ENCODE measurements around the gene AGPAT4. TPM values are rescaled to one million over a fixed set of nuclear protein-coding genes. Genes with fewer than 3 reads are reported as not detected.

AGPAT4 gene
- total and polyA plus RNA-seq, 2 of the 4 experiments (the other 2 are of a cell fraction), result 3.6 to 3.8 TPM

DNA sequence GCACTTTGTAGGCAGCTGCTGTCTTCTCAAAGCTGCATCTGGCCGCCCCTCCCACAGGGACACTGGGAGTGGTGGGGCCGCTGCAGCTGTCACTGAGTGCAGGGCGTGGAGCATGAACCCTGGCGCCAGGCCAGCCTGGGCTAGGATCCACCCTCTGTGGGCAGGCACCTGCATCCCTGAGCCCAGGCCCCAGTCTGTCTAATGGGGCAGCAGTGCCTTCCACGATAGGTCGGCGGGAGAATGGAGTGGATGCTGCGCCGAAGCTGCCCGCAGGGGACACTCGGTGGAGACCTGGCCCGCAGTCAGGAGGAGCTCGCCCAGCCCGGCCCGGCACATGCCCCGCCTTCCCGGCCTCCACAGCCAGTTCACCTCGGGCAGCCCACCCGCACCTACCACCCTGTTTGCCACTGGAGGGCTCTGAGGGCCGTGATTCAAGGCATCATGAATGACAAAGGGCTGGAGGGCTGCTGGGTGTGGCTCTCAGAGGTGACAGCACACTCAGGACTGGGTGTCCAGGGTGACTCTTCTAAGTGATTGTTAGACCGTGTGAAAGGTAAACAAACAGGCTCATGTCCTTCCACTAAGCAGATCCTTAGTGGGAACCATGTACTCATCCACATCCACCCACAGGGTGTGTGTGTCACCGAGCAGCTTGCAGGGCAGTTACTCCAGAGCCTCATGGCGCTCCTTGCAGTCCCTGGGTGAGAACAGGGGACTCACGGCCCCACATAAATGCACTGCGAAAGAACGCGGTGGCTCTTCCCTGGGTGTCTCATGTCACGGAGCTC, 133.9 kb downstream of the AGPAT4 start:
- dilution Hi-C loops (cut with HindIII; ENCODE audit: low sequenced_read_pairs, unreplicated experiment), result no loop called here
- DNase-seq, result peak; percentile 42

More for the DNA sequence above, 133.9 kb downstream of the AGPAT4 start:
- in situ Hi-C loops (cut with MboI; ENCODE audit: low sequenced_read_pairs), result loop anchor here (10.0 kb wide), 1 partner anchor 235 kb away; no protein-coding TSS in a partner anchor
- no peak overlapping the region for H3K23ac ChIP-seq (ENCODE audit: low read depth, low read length)
- no peak overlapping the region for H2AFZ ChIP-seq (replicated peaks; ENCODE audit: low read length, poor library complexity)
- H2BK120ac ChIP-seq (ENCODE audit: low read depth, low read length), result no peak overlapping the region
- no peak overlapping the region for H4K91ac ChIP-seq (ENCODE audit: insufficient read depth, low read depth, low read length)
- POLR2A ChIA-PET (ENCODE audit: unreplicated experiment), result no interaction called here
- peaks cover 9% of the 10 kb centered on the region; the same call in 1 of the 2 replicates for H3K9me1 ChIP-seq (ENCODE audit: insufficient read depth, low read length)
- H3K79me1 ChIP-seq (ENCODE audit: low read depth in 1 of 2, low read length in 2 of 2), result no peaks in the 10 kb centered on the region
- no peak overlapping the region for H2BK5ac ChIP-seq (ENCODE audit: low read depth, low read length, poor library complexity, severe bottlenecking)
- BruUV-seq (replicated peaks), result no TSS peak
- H3K4me2 ChIP-seq (ENCODE audit: low read depth, low read length), result no peak overlapping the region
- H3K4me1 ChIP-seq (ENCODE audit: control insufficient read depth, insufficient read depth, low read length), result 0 out of 2 replicates have a peak, but pooled peaks cover 1% of the 10 kb centered on the region
- intact Hi-C loops (cut with micrococcal nuclease), result no loop called here
- H3K36me3 ChIP-seq (ENCODE audit: control insufficient read depth, insufficient read depth, low read length), result peaks cover 12% of the 10 kb centered on the region
- H3K27me3 ChIP-seq (ENCODE audit: control insufficient read depth, insufficient read depth, low read length), result no peaks in the 10 kb centered on the region
- no peak overlapping the region for H3K18ac ChIP-seq (ENCODE audit: low read depth, low read length)
- TF ChIP-seq RAD21 (IDR thresholded peaks at IDR 0.05; ENCODE audit: low read length) (0 out of 2 replicates have a peak, but pooled peaks have one; percentile 6), POLR2A (IDR thresholded peaks at IDR 0.05; ENCODE audit: low read depth, low read length) (no peak), BHLHE40 (IDR thresholded peaks at IDR 0.05; ENCODE audit: low read depth, low read length) (peak; percentile 22; the same call in 1 of the 2 replicates)
- no peaks in the 10 kb centered on the region; the same call in 1 of the 2 replicates for H4K20me1 ChIP-seq (ENCODE audit: insufficient read depth, low read length)
- no peak overlapping the region for H3K56ac ChIP-seq (ENCODE audit: extremely low read depth, insufficient read depth, low read length)
- H4K8ac ChIP-seq (ENCODE audit: low read depth in 2 of 2, low read length in 2 of 2), result no peak overlapping the region
- H3K4ac ChIP-seq (ENCODE audit: low read depth, low read length), result no peak overlapping the region
- no peak overlapping the region for H3K14ac ChIP-seq (replicated peaks; ENCODE audit: low read depth, low read length)
- no peak overlapping the region for H2AK5ac ChIP-seq (ENCODE audit: low read depth, low read length)
- H3K27ac ChIP-seq (ENCODE audit: insufficient read depth, low read length), result no peak overlapping the region
- H3K9ac ChIP-seq (ENCODE audit: low read depth, low read length), result no peak overlapping the region
- H3K4me3 ChIP-seq (ENCODE audit: insufficient read depth, low read depth, low read length), result no peak overlapping the region
- CTCF ChIA-PET, result no interaction called here
- ATAC-seq (ENCODE audit: low read depth), result no peak; the same call in 1 of the 2 replicates
- H2BK15ac ChIP-seq (ENCODE audit: low read depth, low read length), result no peak overlapping the region
- no peak overlapping the region for H4K5ac ChIP-seq (ENCODE audit: low read depth, low read length)
- no peak overlapping the region for H2BK20ac ChIP-seq (ENCODE audit: low read depth, low read length)
- WGBS, 2 experiments (ENCODE audit: extremely low coverage in 2 of 2, insufficient read length in 1 of 2), result 93% methylated on average over 11 of the region's 28 CpGs; no CpG with 5 or more reads in 1 of the 2 experiments
- no peak overlapping the region for H2AK9ac ChIP-seq (replicated peaks; ENCODE audit: low read depth, low read length, poor library complexity)
- H3K9me3 ChIP-seq (ENCODE audit: control insufficient read depth, insufficient read depth, low read length), result no peaks in the 10 kb centered on the region
